ENCODE measurements around the gene RXFP1.
"Not testable (repeated sequence)": the region's sequence is repeated elsewhere in the genome, so short reads cannot be mapped to it uniquely, and the experiment has no call there.

RXFP1 gene

GRCh38 chr4:158621729-158622128 lies 100.0 kb downstream of the RXFP1 start:
- DNase-seq = no peak

- peak; percentile 83 for DNase-seq
Measured at GRCh38 chr4:158622251-158622650, 100.6 kb downstream of the RXFP1 start.

GRCh38 chr4:158624889-158625478 lies 103.3 kb downstream of the RXFP1 start:
- peak; percentile 68 for DNase-seq

GRCh38 chr4:158625544-158625943 lies 103.9 kb downstream of the RXFP1 start:
- DNase-seq = no peak

GRCh38 chr4:158630893-158631292 lies 109.2 kb downstream of the RXFP1 start:
- peak; percentile 78 for DNase-seq

GRCh38 chr4:158636619-158637018 lies 114.9 kb downstream of the RXFP1 start:
- no peak for DNase-seq

- DNase-seq = no peak
Measured at GRCh38 chr4:158644356-158644755, 122.7 kb downstream of the RXFP1 start.

GRCh38 chr4:158644760-158645159 lies 123.1 kb downstream of the RXFP1 start:
- peak; percentile 20 for DNase-seq

GRCh38 chr4:158649111-158649680 lies 127.5 kb downstream of the RXFP1 start:
- peak; percentile 12 for DNase-seq

GRCh38 chr4:158652920-158653319 lies 131.2 kb downstream of the RXFP1 start:
- DNase-seq = no peak

GRCh38 chr4:158656439-158656838 lies 134.8 kb downstream of the RXFP1 start:
- DNase-seq = no peak

GRCh38 chr4:158657291-158657690 lies 135.6 kb downstream of the RXFP1 start:
- DNase-seq = no peak

- not testable (repeated sequence) for DNase-seq
Measured at GRCh38 chr4:158663255-158663654, 141.6 kb downstream of the RXFP1 start.

GRCh38 chr4:158663707-158664625 lies 142.3 kb downstream of the RXFP1 start:
- DNase-seq = not testable (repeated sequence)

- no peak for DNase-seq
Measured at GRCh38 chr4:158664806-158665205, 143.1 kb downstream of the RXFP1 start.

GRCh38 chr4:158666892-158667291 lies 145.2 kb downstream of the RXFP1 start:
- no peak for DNase-seq

- peak; percentile 46 for DNase-seq
Measured at GRCh38 chr4:158667651-158668198, 146.0 kb downstream of the RXFP1 start.

- DNase-seq = no peak
Measured at GRCh38 chr4:158669310-158669709, 147.6 kb downstream of the RXFP1 start.

GRCh38 chr4:158670975-158671664 lies 149.4 kb downstream of the RXFP1 start:
- DNase-seq = peak; percentile 79

- DNase-seq = no peak
Measured at GRCh38 chr4:158671665-158671914, 149.9 kb downstream of the RXFP1 start, which contains the start of gene C4orf46. Gene C4orf46, minus strand, starts transcription at chr4:158671887. Its CDS starts 86 bp downstream, at chr4:158671801.

- peak; percentile 100 for DNase-seq
Measured at GRCh38 chr4:158671915-158672806, 150.5 kb downstream of the RXFP1 start, which contains the start of gene ETFDH. Gene ETFDH, plus strand, starts transcription at chr4:158672296. Its CDS starts 161 bp downstream, at chr4:158672457.

GRCh38 chr4:158673633-158674032 lies 152.0 kb downstream of the RXFP1 start:
- DNase-seq = no peak
